AG04450 (cell line): ENCODE data around the gene EXOC5. TPM values are rescaled to one million over a fixed set of nuclear protein-coding genes. Genes with fewer than 3 reads are reported as not detected.

Experiments used
- CTCF ChIA-PET: fragments of 300-600, 350-600 bp; formaldehyde crosslinking; extraction: SDS; loops from one replicate; lab custom pipeline; 2022; ENCODE audit warnings: antibody characterized with exemption, inconsistent platforms; lab: Charles Lee
- POLR2A ChIA-PET: fragments of 350-600 bp; formaldehyde crosslinking; extraction: SDS; loops from one replicate; lab custom pipeline; 2021; ENCODE audit warnings: antibody characterized with exemption, inconsistent platforms; lab: Yijun Ruan, JAX
- DNase-seq: peaks from one replicate; pipeline ENCODE4 v3.0.0-alpha.2; 2011; ENCODE audit warnings: low read depth, low spot score
- H3K27ac ChIP-seq: one replicate; pipeline ENCODE4 v1.5.1; 2012; ENCODE audit warnings: low read depth, low read length, control low read depth
- H3K27me3 ChIP-seq: one replicate; pipeline ENCODE4 v1.6.0; 2012; ENCODE audit warnings: low read length; ENCODE audit not compliant: control insufficient read depth, insufficient read depth
- H3K4me3 ChIP-seq: 2 replicates; pipeline ENCODE4 v1.5.1; 2011; ENCODE audit warnings: mild to moderate bottlenecking, low read depth, low read length, control low read depth
- H3K9me3 ChIP-seq: 2 replicates; pipeline ENCODE4 v1.5.1; 2012; ENCODE audit warnings: low read length; ENCODE audit not compliant: control insufficient read depth, insufficient read depth
- CTCF ChIP-seq: IDR thresholded peaks from 2 replicates; pipeline ENCODE4 v1.5.1; 2011; ENCODE audit warnings: low read depth, low read length, control low read depth, inconsistent platforms
- polyA plus RNA-seq: library from polyadenylated mRNA; depleted of rRNA; stranded (reverse); fragments of >200 nt; gene quantifications from 2 replicates; pipeline ENCODE4 v1.2.3, GENCODE V29; 2011; rRNA removed

EXOC5 gene
- polyA plus RNA-seq, 1 experiment = 71.6 TPM

GRCh38 chr14:57160333-57160732, 108.4 kb downstream of the EXOC5 start:
- no peak overlapping the region for H3K27ac ChIP-seq
- CTCF ChIA-PET = no interaction called here
- H3K9me3 ChIP-seq = no peaks in the 10 kb centered on the region
- peaks cover 3% of the 10 kb centered on the region for H3K27me3 ChIP-seq
- no peak for TF ChIP-seq CTCF
- no peak for DNase-seq
- H3K4me3 ChIP-seq = no peak overlapping the region
- POLR2A ChIA-PET = no interaction called here

- no peak for DNase-seq
- CTCF ChIA-PET = no interaction called here
- H3K27me3 ChIP-seq = no peaks in the 10 kb centered on the region
- no peak overlapping the region for H3K27ac ChIP-seq
- TF ChIP-seq CTCF = no peak
- H3K9me3 ChIP-seq = no peaks in the 10 kb centered on the region
- no peak overlapping the region for H3K4me3 ChIP-seq
- POLR2A ChIA-PET = no interaction called here
These were observed 115.4 kb downstream of the EXOC5 start for GRCh38 chr14:57153286-57153685.

Other genes with a start within 250 kb of the EXOC5 start
- 30.6 and 38.5 TPM in 2 replicates for gene AP5M1, start 66 bp upstream of the EXOC5 start, polyA plus RNA-seq
- gene NAA30, start 121.7 kb upstream of the EXOC5 start, polyA plus RNA-seq = 14.9 and 17.9 TPM in 2 replicates
- gene CCDC198, start 225.0 kb upstream of the EXOC5 start, polyA plus RNA-seq = not detected in 2 replicates